Gastroesophageal sphincter (tissue), 3 donors: Measurements from ENCODE around the gene HNF1B.

ENCODE experiments used
- CTCF ChIP-seq, 4 experiments: fragments of 200-600 bp in 2 of 4; fragments of 450-650 bp in 2 of 4; sonication (generic) in 1 of 4; IDR thresholded peaks; one replicate each; pipeline ENCODE4 v1.5.1; 2017 to 2019; ENCODE audit warnings: antibody characterized with exemption in 4 of 4, mild to moderate bottlenecking in 2 of 4, moderate library complexity in 2 of 4
- EP300 ChIP-seq: sonication (generic); formaldehyde crosslinking; IDR thresholded peaks from one replicate; pipeline ENCODE4 v1.6.1; 2017; ENCODE audit warnings: antibody characterized with exemption, mild to moderate bottlenecking
- POLR2A ChIP-seq, 2 donors: fragments of 450-650 bp; IDR thresholded peaks; one replicate each; pipeline ENCODE4 v1.6.1; 2017; ENCODE audit warnings: antibody characterized with exemption in 2 of 2, mild to moderate bottlenecking in 2 of 2, moderate library complexity in 1 of 2

GRCh38 chr17:37732316-37732715, 12.5 kb downstream of the HNF1B start:
- no peak for TF ChIP-seq CTCF (IDR thresholded peaks at IDR 0.05)
- no peak for TF ChIP-seq POLR2A (IDR thresholded peaks at IDR 0.05)
- TF ChIP-seq EP300, result no peak
